HepG2 (cell line): ENCODE data around the gene SLC17A9. TPM values are rescaled to one million over a fixed set of nuclear protein-coding genes. Genes with fewer than 3 reads are reported as not detected.

Experiments used
- ATF6 ChIP-seq: sonication (generic); formaldehyde crosslinking; conservative IDR thresholded peaks from 2 replicates; pipeline ENCODE4 v1.4.0; 2020; ENCODE audit warnings: missing genetic modification reagents
- CSRNP2 ChIP-seq: sonication (generic); formaldehyde crosslinking; conservative IDR thresholded peaks from 2 replicates; pipeline ENCODE4 v1.8.0; 2022; ENCODE audit warnings: low read depth, missing genetic modification reagents
- GMEB1 ChIP-seq: sonication (generic); formaldehyde crosslinking; IDR thresholded peaks from 2 replicates; pipeline ENCODE4 v1.5.1; 2020; ENCODE audit warnings: missing genetic modification reagents, mild to moderate bottlenecking, borderline replicate concordance
- SRSF9 ChIP-seq: fragments of 200-400 bp; formaldehyde crosslinking; IDR thresholded peaks from 2 replicates; pipeline ENCODE4 v1.6.1; 2018; ENCODE audit warnings: borderline replicate concordance, mild to moderate bottlenecking, low read depth, low read length; ENCODE audit not compliant: insufficient read depth, poor library complexity, severe bottlenecking
- THRA ChIP-seq: sonication (generic); formaldehyde crosslinking; IDR thresholded peaks from 2 replicates; pipeline ENCODE4 v1.4.0; 2020; ENCODE audit warnings: missing genetic modification reagents, borderline replicate concordance
- ZC3H13 ChIP-seq: sonication (generic); formaldehyde crosslinking; IDR thresholded peaks from 2 replicates; pipeline ENCODE4 v1.8.1; 2023; ENCODE audit warnings: mild to moderate bottlenecking, missing genetic modification reagents, moderate library complexity
- ZNF646 ChIP-seq: sonication (generic); formaldehyde crosslinking; IDR thresholded peaks from 2 replicates; pipeline ENCODE4 v1.9.0; 2021; ENCODE audit warnings: mild to moderate bottlenecking, missing genetic modification reagents
- polyA plus RNA-seq, 8 experiments: library from polyadenylated mRNA; depleted of rRNA in 3 of 8; stranded (reverse) in 7 of 8; unstranded in 1 of 8; fragments of >200 nt; fragmentation: Illumina TruSeq in 4 of 8; extraction: Trizol in 4 of 8; gene quantifications; 2 replicates each; pipeline versions ENCODE4 v1.2.1 to v1.2.3, GENCODE V29; 2011 to 2016; ENCODE audit warnings: low read depth in 4 of 8, missing spikeins in 1 of 8, mixed read lengths in 1 of 8; ENCODE audit not compliant: insufficient read depth in 1 of 8
- total RNA-seq, 5 experiments: library from RNA; depleted of rRNA; stranded (reverse); fragments of >200 nt; fragmentation: Illumina TruSeq; extraction: Trizol; gene quantifications; 2 replicates each; pipeline ENCODE4 v1.2.3, GENCODE V29; 2016; ENCODE audit warnings: low read depth in 1 of 5

Gene SLC17A9
- total and polyA plus RNA-seq, 2 of the 13 experiments (the other 11 are each of a cell fraction or from before 2014, with no cell fraction given): 110 to 191 TPM

- TF ChIP-seq ZNF646 (CRISPR knock-in tag): no peak
- peak; percentile 99 for TF ChIP-seq ZC3H13 (CRISPR knock-in tag)
- peak; percentile 75; the same call in 1 of the 2 replicates for TF ChIP-seq THRA (CRISPR knock-in tag)
- TF ChIP-seq SRSF9: no peak
- TF ChIP-seq ATF6 (CRISPR knock-in tag): peak; percentile 84; the same call in 1 of the 2 replicates
- no peak; the same call in 1 of the 2 replicates for TF ChIP-seq CSRNP2 (CRISPR knock-in tag)
- peak; percentile 78; the same call in 1 of the 2 replicates for TF ChIP-seq GMEB1 (CRISPR knock-in tag)
These were observed 1.6 kb downstream of the SLC17A9 start (continued) for GRCh38 chr20:62953839-62954703.
